ENCODE data around the gene ZNF527. TPM values are rescaled to one million over a fixed set of nuclear protein-coding genes. Genes with fewer than 3 reads are reported as not detected.
"Not testable (repeated sequence)": the region's sequence is repeated elsewhere in the genome, so short reads cannot be mapped to it uniquely, and the experiment has no call there.

The ZNF527 gene
- polyA plus RNA-seq, 2 of the 4 experiments (the other 2 are of a cell fraction), result 4.1 to 8.2 TPM

- Histone ChIP-seq H3K4me2 (no peak overlapping the region), H3K9me3 (peaks cover 85% of the 10 kb centered on the region), H3K27ac (no peak overlapping the region), H3K4me1 (no peaks in the 10 kb centered on the region), H3K4me3 (no peak overlapping the region)
- ATAC-seq (no peak; a peak in 2 of 6 replicates), DNase-seq (ENCODE audit: low read depth in 1 of 2, low spot score in 1 of 2) (no peak), FAIRE-seq (no peak)
- no peak for TF ChIP-seq TP53 (CRISPR knock-in tag; IDR thresholded peaks at IDR 0.05)
- no peak for TF ChIP-seq ELK1 (IDR thresholded peaks at IDR 0.05; ENCODE audit: low read depth, low read length)
- no peak for TF ChIP-seq E2F6 (IDR thresholded peaks at IDR 0.05; ENCODE audit: borderline replicate concordance, low read depth)
- no peak for TF ChIP-seq HES2 (IDR thresholded peaks at IDR 0.05)
- no peak for TF ChIP-seq CTCF (IDR thresholded peaks at IDR 0.05)
- 81% methylated on average over 34 of the region's 34 CpGs for WGBS (ENCODE audit: missing lambda C conversion rate)
- ChIA-PET POLR2A (interaction anchor here (0.9 kb wide), 1 partner anchor 33 kb away, joined by 3 read pairs; the partner anchor contains the start of gene ZNF527), CTCF (interaction anchor here (0.5 to 1.1 kb wide), 4 partner anchors 11 to 1193 kb away, joined by 3 to 7 read pairs (median 4); no protein-coding TSS in a partner anchor)
These were observed 32.5 kb downstream of the ZNF527 start for GRCh38 chr19:37403403-37403802.

- H3K9me3 ChIP-seq, result peaks cover 87% of the 10 kb centered on the region
- WGBS (ENCODE audit: missing lambda C conversion rate), result 24% methylated on average over 6 of the region's 6 CpGs
- FAIRE-seq; CTCF ChIA-PET; POLR2A ChIA-PET; DNase-seq (ENCODE audit: low read depth in 1 of 2, low spot score in 1 of 2); H3K27ac ChIP-seq; H3K4me3 ChIP-seq; ATAC-seq; H3K4me2 ChIP-seq; H3K4me1 ChIP-seq: not testable (repeated sequence)
These were observed 35.4 kb downstream of the ZNF527 start for GRCh38 chr19:37406140-37406846.

- Histone ChIP-seq H3K4me2 (no peak overlapping the region), H3K4me3 (no peak overlapping the region), H3K9me3 (peaks cover 99% of the 10 kb centered on the region), H3K27ac (no peak overlapping the region), H3K4me1 (no peaks in the 10 kb centered on the region)
- DNase-seq (ENCODE audit: low read depth in 1 of 2, low spot score in 1 of 2) (no peak), FAIRE-seq (peak; percentile 94), ATAC-seq (no peak)
- WGBS (ENCODE audit: missing lambda C conversion rate), result 56% methylated on average over 2 of the region's 2 CpGs
- ChIA-PET CTCF (no interaction called here), POLR2A (no interaction called here)
- TF ChIP-seq EHF (CRISPR knock-in tag; IDR thresholded peaks at IDR 0.05) (no peak), REST (IDR thresholded peaks at IDR 0.05) (no peak), BHLHE40 (IDR thresholded peaks at IDR 0.05; ENCODE audit: low read depth, low read length) (no peak), HOXB13 (CRISPR knock-in tag; IDR thresholded peaks at IDR 0.05; ENCODE audit: low read depth) (0 out of 2 replicates have a peak, but pooled peaks have one; percentile 26)
These were observed 41.8 kb downstream of the ZNF527 start for GRCh38 chr19:37412700-37413099.
